Upper lobe of left lung (tissue), 4 donors: Measurements from ENCODE around the gene PUM1.

Experiments used
- CTCF ChIP-seq, 6 experiments: fragments of 450-650 bp in 4 of 6; fragments of 200-600 bp in 2 of 6; sonication (generic) in 2 of 6; IDR thresholded peaks; one replicate each; pipeline ENCODE4 v1.5.1; 2016 to 2019; ENCODE audit warnings: antibody characterized with exemption in 6 of 6
- EP300 ChIP-seq, 4 donors: sonication (generic); formaldehyde crosslinking; IDR thresholded peaks; one replicate each; pipeline ENCODE4 v1.5.1; 2017; ENCODE audit warnings: antibody characterized with exemption in 4 of 4, control low read depth in 2 of 4
- POLR2A ChIP-seq, 4 donors: fragments of 450-650 bp; IDR thresholded peaks; one replicate each; pipeline ENCODE4 v1.5.1; 2016 to 2017; ENCODE audit warnings: antibody characterized with exemption in 4 of 4, mild to moderate bottlenecking in 2 of 4

GRCh38 chr1:30982937-30983336 is 82.6 kb downstream of the PUM1 start:
- TF ChIP-seq EP300 (IDR thresholded peaks at IDR 0.05) (no peak), CTCF (IDR thresholded peaks at IDR 0.05) (no peak), POLR2A (IDR thresholded peaks at IDR 0.05) (no peak)
